IPS-20b (cell line): ENCODE measurements around the gene ICOS.

Experiments
- H3K27ac ChIP-seq: one replicate; pipeline ENCODE4 v1.5.1; 2013; ENCODE audit warnings: low read length
- H3K27me3 ChIP-seq: 2 replicates; pipeline ENCODE4 v1.6.1; 2013; ENCODE audit warnings: mild to moderate bottlenecking, low read length, inconsistent platforms; ENCODE audit not compliant: insufficient read depth
- H3K36me3 ChIP-seq: 2 replicates; pipeline ENCODE4 v1.6.1; 2013; ENCODE audit warnings: low read depth, mild to moderate bottlenecking, inconsistent platforms, low read length, moderate library complexity; ENCODE audit not compliant: insufficient read depth
- H3K4me1 ChIP-seq: 2 replicates; pipeline ENCODE4 v1.6.1; 2013; ENCODE audit warnings: mild to moderate bottlenecking, control low read depth, inconsistent platforms, low read length, moderate library complexity; ENCODE audit not compliant: insufficient read depth
- H3K4me3 ChIP-seq: 2 replicates; pipeline ENCODE4 v1.5.1; 2013; ENCODE audit warnings: mild to moderate bottlenecking, low read length, inconsistent platforms
- H3K9ac ChIP-seq: 2 replicates; pipeline ENCODE4 v1.6.1; 2013; ENCODE audit warnings: low read depth, mild to moderate bottlenecking, inconsistent platforms, low read length, moderate library complexity
- H3K9me3 ChIP-seq: 2 replicates; pipeline ENCODE4 v1.6.1; 2013; ENCODE audit warnings: mild to moderate bottlenecking, low read depth, low read length, inconsistent platforms; ENCODE audit not compliant: insufficient read depth

The ICOS gene

DNA sequence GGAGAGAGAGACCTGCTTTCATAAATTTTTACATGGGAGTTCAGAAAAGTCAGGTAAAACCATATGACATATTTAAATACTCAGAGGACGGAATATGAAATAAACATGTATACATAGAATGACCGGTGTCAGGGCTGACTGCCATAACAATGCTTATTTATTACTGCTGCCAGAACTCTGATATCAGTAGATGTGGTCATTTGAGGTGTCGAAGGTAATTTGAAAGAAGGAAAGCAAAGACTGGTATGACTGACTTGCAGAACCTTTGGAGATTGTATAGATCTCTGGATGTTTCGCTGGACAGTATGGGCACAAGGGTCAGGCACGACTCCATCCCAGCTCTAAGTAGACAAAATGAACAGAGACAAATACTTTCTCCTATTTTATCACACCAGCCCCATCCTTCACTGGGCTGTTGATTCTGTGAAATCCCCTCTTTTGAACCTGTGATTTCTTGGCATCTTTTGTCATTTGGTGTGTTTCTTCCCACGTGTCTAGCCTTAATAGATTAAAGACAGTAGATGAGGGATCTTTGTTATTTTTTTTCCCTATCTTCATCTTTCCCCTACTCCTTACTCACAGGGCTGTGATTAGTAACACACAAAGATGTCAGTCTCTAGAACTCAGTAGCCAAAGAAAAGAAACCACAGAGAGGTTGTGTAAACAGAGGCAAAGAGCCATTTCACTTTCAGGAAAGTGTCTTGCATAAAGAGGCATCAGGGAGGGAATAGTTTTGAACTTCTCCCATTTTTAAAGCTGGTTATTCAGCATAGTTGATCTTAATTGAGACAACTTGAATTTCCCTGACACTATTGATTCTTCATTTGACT, 61.6 kb downstream of the ICOS start:
- no peaks in the 10 kb centered on the region for H3K9me3 ChIP-seq
- H3K36me3 ChIP-seq: no peaks in the 10 kb centered on the region
- H3K27ac ChIP-seq: no peak overlapping the region
- H3K4me3 ChIP-seq: no peak overlapping the region
- no peaks in the 10 kb centered on the region for H3K4me1 ChIP-seq
- no peaks in the 10 kb centered on the region for H3K27me3 ChIP-seq
- no peak overlapping the region for H3K9ac ChIP-seq

DNA sequence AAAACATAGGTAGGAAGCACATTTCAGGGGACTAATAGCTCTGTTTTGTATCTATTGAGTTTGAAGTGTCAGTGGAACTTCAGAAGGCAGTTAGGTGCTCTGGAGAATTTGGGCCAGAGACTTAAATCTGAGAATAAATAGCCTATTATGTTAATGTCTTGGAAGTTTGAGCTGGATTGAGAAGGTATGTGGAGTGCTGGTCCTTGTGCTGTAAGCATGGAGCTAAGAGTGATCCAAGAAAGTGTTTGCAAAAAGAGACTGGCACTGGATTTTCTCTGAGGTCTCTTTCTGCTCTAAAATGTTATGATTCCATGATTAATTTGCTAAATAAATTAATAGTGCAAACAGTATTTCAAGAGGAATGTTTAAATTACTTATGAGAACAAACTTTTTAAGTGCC, 63.3 kb downstream of the ICOS start:
- no peaks in the 10 kb centered on the region for H3K36me3 ChIP-seq
- no peaks in the 10 kb centered on the region for H3K9me3 ChIP-seq
- H3K27ac ChIP-seq: no peak overlapping the region
- no peaks in the 10 kb centered on the region for H3K4me1 ChIP-seq
- H3K9ac ChIP-seq: no peak overlapping the region
- no peak overlapping the region for H3K4me3 ChIP-seq
- H3K27me3 ChIP-seq: no peaks in the 10 kb centered on the region

DNA sequence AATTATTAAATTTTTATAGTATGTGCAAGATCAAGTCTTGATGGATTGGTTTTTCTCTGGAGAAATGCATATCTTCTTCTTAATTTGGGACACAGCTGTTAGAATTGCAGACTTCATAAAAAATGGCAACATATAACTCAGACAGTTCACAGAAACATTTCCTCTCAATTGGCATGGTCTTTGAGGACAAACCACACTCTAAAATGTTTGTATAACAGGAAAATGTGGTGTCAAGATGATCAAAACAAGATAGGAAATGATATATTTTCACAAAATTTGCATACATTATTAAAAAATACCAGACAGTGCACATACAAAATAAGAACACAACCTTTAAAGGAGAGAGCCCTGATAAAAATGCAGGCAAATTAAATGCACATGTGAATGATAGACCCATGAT, 63.9 kb downstream of the ICOS start:
- Histone ChIP-seq H3K36me3 (no peaks in the 10 kb centered on the region), H3K4me3 (no peak overlapping the region), H3K9ac (no peak overlapping the region), H3K27ac (no peak overlapping the region), H3K27me3 (no peaks in the 10 kb centered on the region), H3K4me1 (no peaks in the 10 kb centered on the region), H3K9me3 (no peaks in the 10 kb centered on the region)

DNA sequence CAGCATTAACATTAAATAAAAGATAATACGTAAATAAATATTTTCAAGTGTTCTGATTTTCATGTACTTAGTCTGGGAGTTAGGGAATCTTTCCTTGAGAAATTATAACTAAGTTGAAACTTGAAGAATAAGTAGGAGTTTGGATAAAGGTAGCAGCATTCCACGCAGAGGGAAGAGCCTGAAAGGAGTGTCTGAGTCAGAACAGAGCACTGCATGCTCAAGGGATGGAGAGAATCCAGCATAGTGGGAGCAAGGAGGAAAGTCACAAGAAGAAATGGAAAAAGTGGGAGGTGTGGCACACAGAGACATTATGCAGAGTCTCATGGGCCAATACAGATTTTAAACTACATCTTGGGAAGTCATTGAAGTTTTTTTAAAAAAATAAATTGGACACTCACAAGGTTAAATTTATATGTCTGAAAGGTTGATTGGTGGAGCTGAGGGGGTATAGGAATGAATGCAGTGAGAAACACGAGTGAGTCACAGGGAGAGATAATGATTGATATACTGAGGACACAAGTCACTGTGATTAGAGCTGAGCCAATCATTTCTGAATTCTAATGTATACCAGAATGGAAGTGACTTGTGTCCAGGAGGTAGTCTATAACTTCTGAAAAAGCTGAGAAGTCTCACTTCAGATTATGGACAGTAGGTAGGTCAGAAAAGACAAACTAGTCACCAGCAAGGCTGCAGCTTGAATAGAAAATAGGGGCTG, 66.9 kb downstream of the ICOS start:
- no peaks in the 10 kb centered on the region for H3K27me3 ChIP-seq
- H3K9me3 ChIP-seq: no peaks in the 10 kb centered on the region
- no peak overlapping the region for H3K4me3 ChIP-seq
- H3K9ac ChIP-seq: no peak overlapping the region
- H3K27ac ChIP-seq: no peak overlapping the region
- H3K36me3 ChIP-seq: no peaks in the 10 kb centered on the region
- no peaks in the 10 kb centered on the region for H3K4me1 ChIP-seq

DNA sequence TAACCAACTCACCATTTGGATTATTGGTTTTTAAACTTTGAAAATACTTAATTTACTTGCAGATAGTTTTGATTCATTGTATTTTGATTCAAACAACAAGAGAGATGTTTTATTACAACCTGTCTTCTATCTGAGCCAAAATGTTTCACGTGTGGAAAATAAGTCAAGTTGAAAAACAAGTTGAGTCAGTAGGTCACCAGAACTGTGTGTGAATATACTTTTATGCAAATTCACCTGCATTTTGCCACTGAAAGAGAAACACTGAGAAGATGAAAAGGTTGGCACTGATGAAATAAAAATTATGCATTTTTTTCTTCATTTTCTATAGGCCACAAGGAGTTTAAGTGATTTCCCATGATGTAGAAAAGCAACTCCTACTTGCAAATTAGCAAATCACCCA, 68.3 kb downstream of the ICOS start:
- Histone ChIP-seq H3K27me3 (no peaks in the 10 kb centered on the region), H3K4me3 (no peak overlapping the region), H3K4me1 (no peaks in the 10 kb centered on the region), H3K27ac (no peak overlapping the region), H3K36me3 (no peaks in the 10 kb centered on the region), H3K9me3 (no peaks in the 10 kb centered on the region), H3K9ac (no peak overlapping the region)

DNA sequence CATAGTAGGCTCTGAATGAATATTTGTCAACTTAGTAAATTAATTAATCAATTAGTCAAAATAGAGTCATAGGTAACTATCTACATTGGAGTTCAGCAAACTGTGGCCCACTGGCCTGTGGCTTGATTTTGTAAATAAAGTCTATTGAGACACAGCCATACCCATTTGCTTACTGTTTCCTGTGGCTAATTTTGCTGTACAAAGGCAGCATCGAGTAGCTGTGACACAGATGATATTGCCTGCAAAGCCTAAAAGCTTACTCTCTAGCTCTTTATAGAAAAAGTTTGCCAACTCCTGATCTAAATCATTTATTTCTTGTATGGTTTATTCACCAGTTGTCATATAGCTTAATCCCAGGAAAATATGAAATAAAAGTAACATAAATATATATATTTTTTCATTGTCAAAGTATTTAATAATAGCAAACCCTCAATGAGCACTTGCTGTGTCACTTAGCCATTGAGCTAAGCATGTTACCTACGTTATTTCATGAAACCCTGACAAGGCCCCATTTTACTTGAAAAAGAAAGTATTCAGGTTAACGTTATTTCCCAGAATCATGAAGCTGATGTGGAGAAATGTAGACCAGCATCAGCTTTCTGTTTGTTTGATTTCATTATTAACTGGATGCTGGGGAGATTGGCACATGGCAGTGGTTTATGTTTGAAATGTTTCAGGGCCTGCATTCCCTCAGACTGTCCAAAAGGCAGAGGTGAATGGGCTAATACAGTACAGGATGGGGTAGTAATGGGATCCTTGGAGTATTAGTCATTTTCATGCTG, 69.6 kb downstream of the ICOS start:
- Histone ChIP-seq H3K4me3 (no peak overlapping the region), H3K27ac (no peak overlapping the region), H3K9ac (no peak overlapping the region), H3K36me3 (no peaks in the 10 kb centered on the region), H3K4me1 (no peaks in the 10 kb centered on the region), H3K9me3 (no peaks in the 10 kb centered on the region), H3K27me3 (no peaks in the 10 kb centered on the region)

DNA sequence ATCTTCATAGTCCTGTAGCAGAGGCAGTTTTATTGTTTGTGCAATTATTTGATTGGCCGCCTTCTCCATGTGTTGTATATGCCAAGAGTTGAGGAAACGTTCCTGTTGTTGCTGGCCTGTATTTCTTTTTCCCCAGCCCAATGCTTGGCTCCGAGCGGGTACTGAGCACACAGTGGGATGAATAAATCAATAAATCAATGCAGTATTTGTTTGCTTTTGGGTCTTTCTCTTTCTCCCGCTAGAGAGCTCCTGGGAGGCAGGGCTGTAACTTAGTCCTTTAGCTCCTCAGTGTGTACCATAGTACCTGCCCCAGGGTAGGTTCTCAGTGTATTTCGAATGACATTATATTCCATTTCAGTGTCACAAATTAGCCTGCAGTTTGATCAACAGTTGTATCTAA, 71.8 kb downstream of the ICOS start:
- H3K27me3 ChIP-seq: no peaks in the 10 kb centered on the region
- no peak overlapping the region for H3K27ac ChIP-seq
- no peaks in the 10 kb centered on the region for H3K4me1 ChIP-seq
- no peak overlapping the region for H3K9ac ChIP-seq
- H3K9me3 ChIP-seq: no peaks in the 10 kb centered on the region
- no peak overlapping the region for H3K4me3 ChIP-seq
- H3K36me3 ChIP-seq: no peaks in the 10 kb centered on the region

DNA sequence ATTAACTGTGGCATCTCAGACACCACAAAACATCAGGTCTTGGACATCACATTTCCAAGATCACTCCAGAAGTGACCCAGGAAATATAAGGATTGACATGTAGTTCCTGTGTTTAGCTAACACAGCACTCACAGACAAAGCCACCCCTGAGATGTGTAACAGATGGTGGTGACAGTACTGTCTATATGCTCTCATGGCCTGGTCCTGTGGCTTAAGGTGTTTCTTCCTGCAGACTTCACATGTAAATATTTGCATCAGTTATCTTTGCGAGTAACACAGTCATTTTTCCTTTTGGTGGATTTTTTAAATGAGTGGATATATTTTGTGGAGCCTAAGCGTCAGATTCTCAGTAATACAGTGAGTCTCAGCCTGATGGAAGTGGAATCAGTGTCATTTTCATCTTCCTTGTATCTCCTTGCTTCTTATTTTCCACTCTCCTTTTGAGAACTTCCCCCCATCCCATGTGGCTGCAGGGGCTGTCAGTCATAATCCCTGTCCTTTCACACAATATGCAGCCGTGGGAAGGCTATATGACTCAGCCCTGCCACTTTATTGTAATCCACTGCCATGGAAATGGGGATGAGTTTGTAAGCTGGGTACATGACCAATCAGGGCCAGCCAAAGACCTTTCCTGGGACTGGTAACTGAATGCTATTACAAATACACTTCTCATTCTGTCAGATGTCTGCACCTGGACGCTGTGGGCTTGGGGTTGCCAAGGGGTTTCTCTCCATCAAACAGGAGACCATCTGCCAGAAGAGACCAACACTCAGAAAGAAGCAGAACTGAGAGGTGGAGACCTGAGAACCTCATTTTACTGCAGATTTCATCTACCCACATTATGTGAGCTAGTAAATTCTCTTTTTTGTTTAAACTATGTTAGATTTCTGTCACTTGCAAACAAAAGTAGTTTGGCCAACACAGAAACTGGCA, 74.3 kb downstream of the ICOS start:
- Histone ChIP-seq H3K27me3 (no peaks in the 10 kb centered on the region), H3K9me3 (no peaks in the 10 kb centered on the region), H3K27ac (no peak overlapping the region), H3K9ac (no peak overlapping the region), H3K4me3 (no peak overlapping the region), H3K4me1 (no peaks in the 10 kb centered on the region), H3K36me3 (no peaks in the 10 kb centered on the region)
